Stimulated activated CD8-positive, alpha-beta memory T cell treated with anti-CD3 and anti-CD28 coated beads, Interleukin-7, amount 100 ng/mL, for 24 hours (primary cell): ENCODE data around the gene SPAG6.

ENCODE experiments used
- DNase-seq: peaks from one replicate; pipeline ENCODE4 v3.0.0-alpha.2; 2020; ENCODE audit warnings: low read depth

SPAG6 gene

GRCh38 chr10:22460531-22461403 lies 115.5 kb downstream of the SPAG6 start:
- no peak for DNase-seq

DNA sequence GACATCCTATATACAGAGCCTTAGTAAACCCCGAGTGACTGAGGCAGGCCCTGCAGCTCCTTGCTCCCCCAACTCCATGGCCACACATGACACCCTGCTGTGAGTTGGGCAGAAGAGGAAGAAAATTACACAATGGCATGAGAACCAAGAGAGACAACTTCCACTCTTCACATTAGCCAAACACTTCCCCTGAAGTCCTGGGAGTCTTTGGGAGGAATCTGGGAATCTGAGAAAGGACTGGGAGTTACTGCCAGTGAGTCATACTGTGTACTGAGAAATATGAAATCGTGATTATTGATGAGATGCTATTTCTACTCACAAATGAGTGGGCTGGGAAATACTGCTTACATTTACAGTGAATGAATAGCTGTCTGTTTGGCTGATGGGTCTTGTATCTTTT lies 116.6 kb downstream of the SPAG6 start:
- no peak for DNase-seq

GRCh38 chr10:22463255-22463654 lies 118.0 kb downstream of the SPAG6 start:
- no peak for DNase-seq

DNA sequence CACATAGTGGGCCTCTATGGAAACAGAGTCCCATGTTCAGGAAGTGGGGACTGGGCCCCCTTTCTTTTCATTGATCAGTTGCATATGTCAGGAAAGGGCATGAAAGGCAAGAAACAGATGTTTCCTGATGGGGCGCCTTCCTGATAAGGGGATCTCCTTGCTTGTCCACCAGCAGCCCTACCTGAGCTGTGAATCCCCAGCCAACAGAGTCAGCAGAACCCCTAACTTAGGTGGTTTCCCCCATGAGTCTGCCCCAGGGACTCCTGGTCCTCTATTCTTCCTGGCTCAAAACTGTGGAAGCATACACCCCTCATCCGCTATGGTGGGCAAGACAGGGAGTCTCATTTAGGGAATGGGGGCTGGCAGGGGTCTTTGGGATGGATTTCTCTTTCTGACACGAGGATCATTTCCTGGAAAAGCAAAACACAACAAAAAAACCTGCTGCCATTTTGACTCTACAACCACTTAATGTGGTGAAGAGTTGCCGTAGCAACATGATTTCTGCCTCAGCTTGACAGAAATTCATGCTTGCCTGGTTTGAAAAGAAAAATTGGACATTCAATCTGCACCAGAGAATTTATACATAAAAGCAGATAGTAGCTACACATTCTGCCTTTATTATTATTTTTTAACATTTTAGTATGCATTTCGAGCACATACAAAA lies 119.8 kb downstream of the SPAG6 start:
- no peak for DNase-seq

DNA sequence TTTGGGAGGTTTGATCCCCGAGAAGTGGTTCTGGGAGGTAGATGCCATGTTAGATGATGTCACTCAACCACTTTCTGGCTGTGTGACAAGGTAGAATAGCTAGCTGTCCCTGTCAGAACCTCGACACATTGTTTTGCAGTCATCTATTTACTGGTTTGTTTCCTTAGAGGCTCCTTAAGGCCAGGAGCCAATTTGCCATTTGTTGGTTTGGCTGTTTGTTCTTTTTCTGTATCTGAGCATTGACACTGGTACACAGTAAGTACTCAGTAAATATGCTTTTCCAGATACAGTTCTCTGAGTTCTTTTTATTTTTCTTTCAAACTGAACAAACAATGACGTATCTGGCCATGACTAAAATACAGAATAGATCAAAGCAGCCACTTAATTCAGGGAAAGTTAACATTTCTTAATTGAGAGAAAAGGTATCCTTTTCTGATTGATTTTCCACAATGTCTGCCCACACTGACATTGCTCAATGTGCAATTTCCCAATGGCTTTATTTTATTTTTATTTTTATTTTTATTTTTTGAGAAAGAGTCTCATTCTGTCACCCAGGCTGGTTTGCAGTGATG lies 121.6 kb downstream of the SPAG6 start:
- DNase-seq, result no peak
